PC-3 (cell line): ENCODE measurements around the gene DENND2A.

ENCODE experiments used
- CTCF ChIP-seq: fragments of 300-600 bp; sonication (generic); conservative IDR thresholded peaks from 2 replicates; pipeline ENCODE4 v1.5.1; 2017; ENCODE audit warnings: antibody characterized with exemption, low read depth, mild to moderate bottlenecking, low read length
- EZH2 ChIP-seq: fragments of 300-600 bp; sonication (generic); IDR thresholded peaks from one replicate; pipeline ENCODE4 v1.6.1; 2017; ENCODE audit warnings: antibody characterized with exemption, mild to moderate bottlenecking, low read length; ENCODE audit not compliant: unreplicated experiment
- EZH2phosphoT487 ChIP-seq: fragments of 300-600 bp; sonication (generic); IDR thresholded peaks from 2 replicates; pipeline ENCODE4 v1.6.1; 2018; ENCODE audit warnings: mild to moderate bottlenecking, antibody characterized with exemption, low read length, borderline replicate concordance

DNA sequence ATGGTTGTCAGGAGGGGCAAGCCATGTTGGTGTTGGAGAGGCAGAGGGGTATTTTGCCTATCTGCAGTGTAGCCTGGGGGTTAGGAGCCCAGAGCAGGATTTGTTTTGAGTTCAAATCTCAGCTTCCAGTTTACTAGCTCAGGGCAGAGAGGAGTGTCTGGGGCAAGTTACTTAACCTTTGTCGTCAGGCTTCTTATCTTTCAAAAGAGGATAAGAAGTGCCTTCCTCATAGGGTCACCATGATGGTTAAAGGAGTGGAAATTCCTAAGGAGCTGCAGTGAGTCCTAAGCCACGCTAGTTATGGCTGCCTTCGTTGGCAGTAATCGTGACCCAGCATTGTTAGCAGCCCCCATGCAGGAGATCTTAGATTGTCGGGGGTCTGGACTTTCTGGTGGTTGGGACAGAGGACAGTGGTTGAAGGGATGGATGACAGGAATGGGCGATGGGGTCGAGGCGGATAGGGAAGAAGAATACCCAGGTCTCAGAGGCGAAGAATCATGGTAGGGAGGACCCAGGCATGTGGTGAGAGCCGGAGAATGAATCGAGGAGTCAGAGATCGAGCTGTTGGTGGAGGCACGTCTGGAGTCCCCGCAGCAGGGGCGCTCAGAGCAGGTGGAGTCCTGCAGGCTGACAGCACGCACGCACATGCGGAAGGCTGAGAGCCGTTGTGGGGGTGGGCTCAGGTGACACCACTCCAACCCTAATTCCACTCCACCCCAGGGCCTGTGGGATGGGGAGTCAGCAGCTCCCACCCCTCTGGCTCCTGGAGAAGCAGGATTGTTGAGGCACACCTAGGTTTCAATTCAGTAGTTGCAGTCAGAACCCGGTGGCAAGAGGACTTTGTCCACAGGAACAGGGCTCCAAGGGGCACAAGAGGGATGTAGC is 43.7 kb upstream of the DENND2A start:
- TF ChIP-seq CTCF (no peak), EZH2 (no peak), EZH2phosphoT487 (no peak)
